ENCODE measurements around the gene WASHC2C. TPM values are rescaled to one million over a fixed set of nuclear protein-coding genes. Genes with fewer than 3 reads are reported as not detected.

Gene WASHC2C
- 40.9 TPM for polyA plus RNA-seq (2012; ENCODE audit: insufficient read length, low read depth)

- TF ChIP-seq TAF1 (IDR thresholded peaks at IDR 0.05; ENCODE audit: borderline replicate concordance, insufficient read depth, low read length) (0 out of 2 replicates have a peak, but pooled peaks have one; percentile 44), POLR2AphosphoS5 (IDR thresholded peaks at IDR 0.05; ENCODE audit: low read depth, low read length) (peak; percentile 55)
These were observed at the start of gene WASHC2C for GRCh38 chr10:45726703-45727420. TSS of gene WASHC2C (plus strand) at chr10:45727266. CDS start at chr10:45727318, 52 bp downstream.

GRCh38 chr10:45809837-45810236 lies 82.8 kb downstream of the WASHC2C start:
- TF ChIP-seq POLR2AphosphoS5 (IDR thresholded peaks at IDR 0.05; ENCODE audit: low read depth, low read length) (no peak), FOXP2 (optimal IDR thresholded peaks at IDR 0.05; ENCODE audit: borderline replicate concordance, extremely low read depth, extremely low read length, insufficient read depth) (no peak), SIN3A (IDR thresholded peaks at IDR 0.05; ENCODE audit: borderline replicate concordance, insufficient read depth, low read length) (no peak), TAF1 (IDR thresholded peaks at IDR 0.05; ENCODE audit: borderline replicate concordance, insufficient read depth, low read length) (no peak), REST (IDR thresholded peaks at IDR 0.05; ENCODE audit: insufficient read depth in 1 of 2, low read depth in 2 of 2, low read length in 2 of 2) (no peak)

GRCh38 chr10:45811075-45811474 lies 84.0 kb downstream of the WASHC2C start:
- TF ChIP-seq FOXP2 (optimal IDR thresholded peaks at IDR 0.05; ENCODE audit: borderline replicate concordance, extremely low read depth, extremely low read length, insufficient read depth), result no peak
- TF ChIP-seq POLR2AphosphoS5 (IDR thresholded peaks at IDR 0.05; ENCODE audit: low read depth, low read length), result no peak
- TF ChIP-seq SIN3A (IDR thresholded peaks at IDR 0.05; ENCODE audit: borderline replicate concordance, insufficient read depth, low read length), result no peak
- TF ChIP-seq TAF1 (IDR thresholded peaks at IDR 0.05; ENCODE audit: borderline replicate concordance, insufficient read depth, low read length), result no peak

- TF ChIP-seq REST (IDR thresholded peaks at IDR 0.05; ENCODE audit: insufficient read depth in 1 of 2, low read depth in 2 of 2, low read length in 2 of 2) (no peak), POLR2AphosphoS5 (IDR thresholded peaks at IDR 0.05; ENCODE audit: low read depth, low read length) (no peak), SIN3A (IDR thresholded peaks at IDR 0.05; ENCODE audit: borderline replicate concordance, insufficient read depth, low read length) (no peak), TAF1 (IDR thresholded peaks at IDR 0.05; ENCODE audit: borderline replicate concordance, insufficient read depth, low read length) (no peak), FOXP2 (optimal IDR thresholded peaks at IDR 0.05; ENCODE audit: borderline replicate concordance, extremely low read depth, extremely low read length, insufficient read depth) (no peak)
These were observed 90.2 kb downstream of the WASHC2C start for GRCh38 chr10:45817130-45817859.

- TF ChIP-seq FOXP2 (optimal IDR thresholded peaks at IDR 0.05; ENCODE audit: borderline replicate concordance, extremely low read depth, extremely low read length, insufficient read depth), result no peak
- no peak for TF ChIP-seq SIN3A (IDR thresholded peaks at IDR 0.05; ENCODE audit: borderline replicate concordance, insufficient read depth, low read length)
- no peak for TF ChIP-seq POLR2AphosphoS5 (IDR thresholded peaks at IDR 0.05; ENCODE audit: low read depth, low read length)
- no peak for TF ChIP-seq REST (IDR thresholded peaks at IDR 0.05; ENCODE audit: insufficient read depth in 1 of 2, low read depth in 2 of 2, low read length in 2 of 2)
- no peak for TF ChIP-seq TAF1 (IDR thresholded peaks at IDR 0.05; ENCODE audit: borderline replicate concordance, insufficient read depth, low read length)
These were observed 90.8 kb downstream of the WASHC2C start for GRCh38 chr10:45817912-45818311.
